ENCODE measurements around the gene RTN3. TPM values are rescaled to one million over a fixed set of nuclear protein-coding genes. Genes with fewer than 3 reads are reported as not detected.

RTN3 gene
- total RNA-seq, 4 donors from 2014 or later: 155 to 232 (median 209) TPM

- no peaks in the 10 kb centered on the region for H3K27me3 ChIP-seq
- TF ChIP-seq POLR2A (IDR thresholded peaks at IDR 0.05) (no peak), CTCF (IDR thresholded peaks at IDR 0.05) (no peak)
- H3K36me3 ChIP-seq: peaks cover 21 to 27% of the 10 kb centered on the region in 2 donors
- no peaks in the 10 kb centered on the region for H3K9me3 ChIP-seq
- 93 to 98% methylated on average over 4 of the region's 4 CpGs for WGBS, 2 donors
- intact Hi-C loops (cut with DNase I): no loop called here
- H3K4me3 ChIP-seq (replicated peaks in 1 of 3): no peak overlapping the region
- no peak overlapping the region for H3K27ac ChIP-seq
- H3K4me1 ChIP-seq: peaks cover 11 to 12% of the 10 kb centered on the region in 2 donors
- no peak for DNase-seq
These were observed 68.3 kb downstream of the RTN3 start for GRCh38 chr11:63749624-63750023.

- no peak overlapping the region for H3K27ac ChIP-seq
- DNase-seq: no peak
- peaks cover 13 to 22% of the 10 kb centered on the region in 2 donors for H3K36me3 ChIP-seq
- intact Hi-C loops (cut with DNase I): no loop called here
- no peaks in the 10 kb centered on the region for H3K9me3 ChIP-seq
- WGBS, 2 donors: 93 to 95% methylated on average over 5 of the region's 5 CpGs
- H3K27me3 ChIP-seq: no peaks in the 10 kb centered on the region
- H3K4me1 ChIP-seq: peaks cover 2 to 3% of the 10 kb centered on the region in 2 donors
- TF ChIP-seq CTCF (IDR thresholded peaks at IDR 0.05) (no peak), POLR2A (IDR thresholded peaks at IDR 0.05) (no peak)
- no peak overlapping the region for H3K4me3 ChIP-seq (replicated peaks in 1 of 3)
These were observed 75.8 kb downstream of the RTN3 start for GRCh38 chr11:63756919-63757761.

- Histone ChIP-seq H3K4me3 (replicated peaks in 1 of 3) (no peak overlapping the region), H3K27me3 (no peaks in the 10 kb centered on the region), H3K27ac (no peak overlapping the region), H3K9me3 (no peaks in the 10 kb centered on the region), H3K4me1 (peaks cover 15 to 35% of the 10 kb centered on the region in 2 donors), H3K36me3 (peaks cover 6 to 8% of the 10 kb centered on the region in 2 donors)
- intact Hi-C loops (cut with DNase I): loop anchor here (10.0 kb wide), 1 partner anchor 54 kb away; the partner anchor contains the start of gene SPINDOC
- 82 to 83% methylated on average over 5 of the region's 5 CpGs for WGBS, 2 donors
- DNase-seq: no peak
- no peak for TF ChIP-seq CTCF (IDR thresholded peaks at IDR 0.05)
- TF ChIP-seq POLR2A (IDR thresholded peaks at IDR 0.05): no peak
These were observed 79.3 kb downstream of the RTN3 start for GRCh38 chr11:63760487-63761079.

GRCh38 chr11:63761188-63761587 lies 79.9 kb downstream of the RTN3 start:
- TF ChIP-seq CTCF (IDR thresholded peaks at IDR 0.05): no peak
- no peak for TF ChIP-seq POLR2A (IDR thresholded peaks at IDR 0.05)
- no peaks in the 10 kb centered on the region for H3K9me3 ChIP-seq
- H3K4me1 ChIP-seq: peaks cover 15 to 41% of the 10 kb centered on the region in 2 donors
- no peak for DNase-seq
- H3K27me3 ChIP-seq: no peaks in the 10 kb centered on the region
- 78 to 81% methylated on average over 10 of the region's 10 CpGs for WGBS, 2 donors
- H3K27ac ChIP-seq: no peak overlapping the region
- H3K36me3 ChIP-seq: peaks cover 6 to 8% of the 10 kb centered on the region in 2 donors
- intact Hi-C loops (cut with DNase I): loop anchor here (10.0 kb wide), 1 partner anchor 54 kb away; the partner anchor contains the start of gene SPINDOC
- no peak overlapping the region for H3K4me3 ChIP-seq (replicated peaks in 1 of 3)

All from thyroid gland (tissue), 4 donors.